ENCODE data around the gene DDI1.

The DDI1 gene

DNA sequence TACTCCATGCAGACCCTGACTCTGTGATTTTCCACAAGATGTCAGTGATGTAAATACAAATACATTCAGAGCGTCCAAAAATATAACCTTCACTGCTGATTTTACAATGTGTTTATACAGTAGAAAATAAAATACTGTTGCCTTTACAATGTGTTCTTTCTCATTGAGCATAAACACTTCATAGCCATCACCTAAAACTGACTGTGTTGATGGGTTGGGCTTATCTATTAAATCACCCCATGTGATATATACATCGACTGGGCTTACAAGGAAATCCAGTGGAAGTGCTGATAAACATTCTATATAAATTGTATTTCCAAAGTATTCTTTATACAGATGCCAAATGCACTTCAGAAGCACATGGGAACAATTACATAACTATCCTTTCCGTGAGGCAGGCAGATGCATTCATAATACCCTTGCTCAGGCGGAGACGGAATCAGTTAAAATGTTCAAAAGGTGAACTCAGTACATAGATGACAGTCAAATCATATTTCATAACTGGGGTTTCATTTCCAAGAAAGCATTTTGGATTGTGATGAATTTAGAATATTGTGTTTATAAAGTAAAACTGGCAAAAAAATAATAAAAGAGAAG is 27.7 kb downstream of the DDI1 start:
- Mint-ChIP-seq H3K4me1 (peaks cover 6% of the 10 kb centered on the region), H3K27me3 (no peaks in the 10 kb centered on the region), H3K36me3 (ENCODE audit: insufficient read depth) (peaks cover 2% of the 10 kb centered on the region), H3K4me3 (no peak overlapping the region), H3K9me3 (no peaks in the 10 kb centered on the region), H3K27ac (ENCODE audit: low read depth) (no peak overlapping the region)
- no peak for DNase-seq (ENCODE audit: low spot score in 2 of 2)
- ATAC-seq (replicated peaks; ENCODE audit: extremely low read depth, poor library complexity, severe bottlenecking) = no peak

DNA sequence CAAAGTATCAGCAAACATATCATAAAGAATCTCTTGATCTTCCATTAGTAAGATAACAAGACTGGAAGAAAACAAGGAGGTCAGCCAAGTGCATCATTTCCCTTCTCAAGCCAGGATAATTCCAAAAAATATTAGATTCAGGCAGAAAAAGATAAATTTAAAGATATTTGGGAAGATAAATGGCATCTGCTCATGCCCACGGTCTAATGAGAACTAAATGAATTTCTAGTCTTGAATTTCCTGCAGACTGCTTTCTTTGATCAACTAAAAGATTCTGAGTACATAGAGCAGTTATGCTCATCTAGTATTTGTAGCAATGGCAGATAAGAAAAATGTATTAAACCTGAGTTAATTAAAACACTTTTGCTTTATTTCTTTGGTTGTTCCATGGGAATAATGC is 31.1 kb downstream of the DDI1 start:
- Mint-ChIP-seq H3K36me3 (ENCODE audit: insufficient read depth) (no peaks in the 10 kb centered on the region), H3K27ac (ENCODE audit: low read depth) (no peak overlapping the region), H3K4me3 (no peak overlapping the region), H3K27me3 (no peaks in the 10 kb centered on the region), H3K4me1 (no peaks in the 10 kb centered on the region), H3K9me3 (no peaks in the 10 kb centered on the region)
- no peak for ATAC-seq (replicated peaks; ENCODE audit: extremely low read depth, poor library complexity, severe bottlenecking)
- no peak for DNase-seq (ENCODE audit: low spot score in 2 of 2)

DNA sequence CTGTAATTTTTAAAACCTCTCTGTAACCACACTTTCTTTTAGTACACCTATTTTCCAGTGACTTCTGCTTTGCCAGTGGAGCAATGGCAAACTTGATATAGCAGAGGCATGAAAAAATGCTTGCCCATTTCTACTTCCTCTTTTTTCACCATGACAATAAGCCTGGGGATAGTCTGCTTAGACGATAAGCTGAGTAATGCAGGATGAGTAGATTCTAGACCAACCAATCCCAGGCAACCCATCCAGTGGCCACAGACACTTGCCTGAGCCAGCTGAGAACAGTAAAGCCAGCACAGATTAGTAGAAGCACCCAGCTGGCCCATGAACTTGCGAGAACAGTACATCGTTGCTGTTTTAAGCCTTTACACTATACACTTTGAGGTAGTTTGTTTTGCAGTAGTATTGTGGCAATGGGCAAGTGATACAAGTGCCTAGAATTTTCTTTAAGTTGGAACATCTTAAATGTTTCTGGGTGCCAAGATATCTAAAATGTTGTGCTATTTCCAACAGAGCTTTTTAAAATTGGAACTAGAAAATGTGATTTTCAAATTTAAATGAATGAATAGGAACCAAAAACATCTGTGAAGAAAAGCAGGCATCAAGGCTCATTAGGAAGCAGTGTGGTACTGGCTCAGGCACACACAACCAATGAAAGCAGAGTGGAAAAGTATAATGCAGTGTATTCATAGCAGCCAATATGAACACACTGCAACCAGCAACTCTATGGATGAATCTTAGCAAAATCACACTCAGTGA is 37.7 kb downstream of the DDI1 start:
- no peak for DNase-seq (ENCODE audit: low spot score in 2 of 2)
- no peaks in the 10 kb centered on the region for H3K9me3 Mint-ChIP-seq
- no peak overlapping the region for H3K27ac Mint-ChIP-seq (ENCODE audit: low read depth)
- no peaks in the 10 kb centered on the region for H3K27me3 Mint-ChIP-seq
- H3K36me3 Mint-ChIP-seq (ENCODE audit: insufficient read depth) = no peaks in the 10 kb centered on the region
- no peak overlapping the region for H3K4me3 Mint-ChIP-seq
- ATAC-seq (replicated peaks; ENCODE audit: extremely low read depth, poor library complexity, severe bottlenecking) = no peak
- no peaks in the 10 kb centered on the region for H3K4me1 Mint-ChIP-seq

DNA sequence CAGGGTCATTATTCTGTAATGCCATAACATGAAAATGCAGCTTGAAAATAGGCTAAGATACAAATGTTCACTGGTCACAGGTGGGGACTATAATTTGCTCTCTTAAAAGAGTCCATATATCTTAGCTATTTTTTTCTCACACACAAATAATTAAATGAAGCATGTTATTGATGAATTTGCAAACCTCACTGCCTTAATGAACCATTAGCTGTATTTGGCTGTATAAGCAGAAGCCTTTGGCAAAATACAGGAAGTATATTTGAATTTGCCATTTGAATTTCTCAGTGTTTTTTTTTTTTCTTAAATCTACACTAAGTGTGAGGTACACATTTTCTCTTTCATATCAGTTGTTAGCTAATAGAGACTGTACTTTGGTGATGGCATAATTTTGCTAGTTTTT is 38.7 kb downstream of the DDI1 start:
- DNase-seq (ENCODE audit: low spot score in 2 of 2) (no peak), ATAC-seq (replicated peaks; ENCODE audit: extremely low read depth, poor library complexity, severe bottlenecking) (no peak)
- Mint-ChIP-seq H3K27ac (ENCODE audit: low read depth) (no peak overlapping the region), H3K27me3 (no peaks in the 10 kb centered on the region), H3K4me3 (no peak overlapping the region), H3K9me3 (no peaks in the 10 kb centered on the region), H3K4me1 (no peaks in the 10 kb centered on the region), H3K36me3 (ENCODE audit: insufficient read depth) (no peaks in the 10 kb centered on the region)

DNA sequence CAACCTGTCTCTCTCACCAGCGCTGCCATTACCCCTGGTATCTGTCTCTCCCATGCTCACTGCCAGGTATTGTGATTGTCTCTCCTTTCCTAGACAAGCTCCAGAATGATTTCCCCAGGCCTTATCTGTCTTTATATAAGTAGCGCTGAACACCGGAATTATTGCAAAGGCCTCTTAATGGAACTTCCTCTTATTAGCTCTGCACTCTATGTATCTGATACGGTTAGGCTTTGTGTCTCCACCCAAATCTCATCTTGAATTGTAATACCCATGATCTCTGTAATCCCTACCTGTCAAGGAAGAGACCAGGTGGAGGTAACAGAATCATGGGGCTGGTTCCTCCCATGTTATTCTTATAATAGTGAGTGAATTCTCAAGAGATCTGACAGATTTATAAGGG is 39.3 kb downstream of the DDI1 start:
- H3K27ac Mint-ChIP-seq (ENCODE audit: low read depth) = no peak overlapping the region
- H3K4me3 Mint-ChIP-seq = no peak overlapping the region
- ATAC-seq (replicated peaks; ENCODE audit: extremely low read depth, poor library complexity, severe bottlenecking) = no peak
- no peaks in the 10 kb centered on the region for H3K9me3 Mint-ChIP-seq
- no peaks in the 10 kb centered on the region for H3K36me3 Mint-ChIP-seq (ENCODE audit: insufficient read depth)
- H3K4me1 Mint-ChIP-seq = no peaks in the 10 kb centered on the region
- DNase-seq (ENCODE audit: low spot score in 2 of 2) = no peak
- no peaks in the 10 kb centered on the region for H3K27me3 Mint-ChIP-seq

DNA sequence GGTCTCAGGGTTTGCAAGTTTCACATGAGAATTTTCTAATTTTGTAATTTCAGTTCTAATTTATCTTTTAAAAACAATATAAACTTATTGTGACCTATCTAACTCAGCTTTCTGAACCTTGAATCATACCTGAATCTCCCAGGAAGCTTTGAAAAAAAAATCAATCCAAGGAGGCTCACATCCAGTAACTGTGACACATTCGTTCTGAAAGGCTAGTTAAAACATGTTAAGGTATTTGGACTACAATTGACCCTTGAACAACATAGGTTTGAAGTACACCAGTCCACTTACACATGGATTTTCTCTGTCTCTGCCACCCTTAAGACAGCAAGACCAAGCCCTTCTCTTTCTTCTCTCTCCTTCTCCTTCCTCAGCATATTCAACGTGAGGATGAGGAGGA is 40.0 kb downstream of the DDI1 start:
- Mint-ChIP-seq H3K9me3 (no peaks in the 10 kb centered on the region), H3K36me3 (ENCODE audit: insufficient read depth) (no peaks in the 10 kb centered on the region), H3K27ac (ENCODE audit: low read depth) (no peak overlapping the region), H3K4me3 (no peak overlapping the region), H3K4me1 (no peaks in the 10 kb centered on the region), H3K27me3 (no peaks in the 10 kb centered on the region)
- DNase-seq (ENCODE audit: low spot score in 2 of 2) (no peak), ATAC-seq (replicated peaks; ENCODE audit: extremely low read depth, poor library complexity, severe bottlenecking) (no peak)

DNA sequence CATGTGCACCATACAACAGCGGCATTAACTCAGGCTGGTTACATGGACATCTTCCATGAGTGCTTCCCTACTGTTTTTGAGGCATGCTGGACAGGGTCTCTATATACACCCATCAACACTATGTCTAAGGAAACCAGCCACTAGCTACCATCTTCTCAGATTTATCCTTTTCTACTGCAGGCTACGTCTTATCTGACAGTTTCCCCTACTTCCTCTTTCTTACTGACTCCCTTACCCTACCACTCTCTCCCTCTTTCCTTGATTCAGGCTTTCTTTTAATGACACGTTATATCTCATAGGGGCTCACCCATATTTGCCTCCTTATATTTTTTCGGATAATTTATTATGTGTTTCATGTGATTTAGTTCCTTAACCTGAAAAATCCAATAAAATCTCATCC is 41.8 kb downstream of the DDI1 start:
- H3K9me3 Mint-ChIP-seq = no peaks in the 10 kb centered on the region
- H3K4me3 Mint-ChIP-seq = no peak overlapping the region
- no peaks in the 10 kb centered on the region for H3K36me3 Mint-ChIP-seq (ENCODE audit: insufficient read depth)
- ATAC-seq (replicated peaks; ENCODE audit: extremely low read depth, poor library complexity, severe bottlenecking) (no peak), DNase-seq (ENCODE audit: low spot score in 2 of 2) (no peak)
- no peaks in the 10 kb centered on the region for H3K27me3 Mint-ChIP-seq
- H3K4me1 Mint-ChIP-seq = no peaks in the 10 kb centered on the region
- H3K27ac Mint-ChIP-seq (ENCODE audit: low read depth) = no peak overlapping the region

DNA sequence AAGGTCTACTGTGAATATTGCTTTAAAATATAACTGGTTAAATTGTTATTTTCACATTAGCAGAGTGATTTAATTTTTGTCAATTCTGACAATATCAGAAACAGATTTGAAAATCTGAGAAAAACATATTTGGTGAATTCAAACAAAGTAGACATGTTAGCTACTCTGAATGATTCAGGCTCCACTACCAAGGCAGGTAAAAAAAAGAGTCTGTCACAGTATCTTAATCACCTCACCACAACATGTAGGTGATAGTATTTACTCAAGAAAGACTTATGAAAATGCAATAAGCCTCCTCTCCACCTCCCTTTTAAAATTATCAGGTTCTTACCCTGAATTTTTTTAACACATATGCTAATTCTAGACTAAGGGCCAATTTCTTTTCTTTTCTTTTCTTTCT is 42.6 kb downstream of the DDI1 start:
- ATAC-seq (replicated peaks; ENCODE audit: extremely low read depth, poor library complexity, severe bottlenecking) = no peak
- DNase-seq (ENCODE audit: low spot score in 2 of 2) = no peak
- no peak overlapping the region for H3K27ac Mint-ChIP-seq (ENCODE audit: low read depth)

DNA sequence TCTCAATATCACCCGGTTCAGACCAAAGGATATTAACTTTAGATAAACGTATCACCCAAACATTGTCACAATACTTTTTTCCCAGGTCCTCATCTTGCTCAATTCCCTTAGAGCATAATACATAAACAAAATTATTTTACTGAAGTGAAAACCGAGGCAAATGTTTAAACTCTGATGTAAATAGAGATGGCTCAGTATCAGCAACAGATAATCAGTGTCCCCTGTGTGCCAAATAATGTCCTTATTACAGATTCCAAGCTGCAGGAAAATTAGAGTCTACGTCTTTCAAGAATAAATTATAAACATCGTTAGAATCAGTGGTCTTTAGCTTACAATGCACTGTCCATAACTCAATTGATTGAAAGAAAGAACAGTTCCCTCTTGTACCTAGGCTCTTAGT is 50.2 kb downstream of the DDI1 start:
- Mint-ChIP-seq H3K4me3 (no peak overlapping the region), H3K4me1 (no peaks in the 10 kb centered on the region), H3K27me3 (no peaks in the 10 kb centered on the region), H3K36me3 (ENCODE audit: insufficient read depth) (peaks cover 2% of the 10 kb centered on the region), H3K9me3 (no peaks in the 10 kb centered on the region), H3K27ac (ENCODE audit: low read depth) (no peak overlapping the region)
- DNase-seq (ENCODE audit: low spot score in 2 of 2) = no peak
- no peak for ATAC-seq (replicated peaks; ENCODE audit: extremely low read depth, poor library complexity, severe bottlenecking)

More for the DNA sequence above, 42.6 kb downstream of the DDI1 start:
- Mint-ChIP-seq H3K4me1 (no peaks in the 10 kb centered on the region), H3K9me3 (no peaks in the 10 kb centered on the region), H3K27me3 (no peaks in the 10 kb centered on the region), H3K36me3 (ENCODE audit: insufficient read depth) (no peaks in the 10 kb centered on the region), H3K4me3 (no peak overlapping the region)

Measured in central memory CD8-positive, alpha-beta T cell (primary cell).